Measurements from ENCODE around the gene LAMA1.
"Not testable (repeated sequence)": the region's sequence is repeated elsewhere in the genome, so short reads cannot be mapped to it uniquely, and the experiment has no call there.

Gene LAMA1

GRCh38 chr18:6938403-6938802 lies 179.2 kb downstream of the LAMA1 start:
- not testable (repeated sequence) for H3K27ac Mint-ChIP-seq, H3K4me1 Mint-ChIP-seq, H3K27me3 Mint-ChIP-seq, H3K4me3 Mint-ChIP-seq, H3K36me3 Mint-ChIP-seq, H3K9me3 Mint-ChIP-seq

GRCh38 chr18:6938003-6938402 lies 179.6 kb downstream of the LAMA1 start:
- no peaks in the 10 kb centered on the region for H3K36me3 Mint-ChIP-seq
- H3K4me3 Mint-ChIP-seq, result no peak overlapping the region
- no peak overlapping the region for H3K27ac Mint-ChIP-seq
- H3K9me3 Mint-ChIP-seq, result peaks cover 5% of the 10 kb centered on the region
- H3K27me3 Mint-ChIP-seq, result peaks cover 7% of the 10 kb centered on the region
- no peaks in the 10 kb centered on the region for H3K4me1 Mint-ChIP-seq

GRCh38 chr18:6934859-6935258 lies 182.7 kb downstream of the LAMA1 start:
- H3K4me3 Mint-ChIP-seq, result no peak overlapping the region
- peaks cover 7% of the 10 kb centered on the region for H3K27me3 Mint-ChIP-seq
- H3K27ac Mint-ChIP-seq, result no peak overlapping the region
- no peaks in the 10 kb centered on the region for H3K36me3 Mint-ChIP-seq
- no peaks in the 10 kb centered on the region for H3K4me1 Mint-ChIP-seq
- peaks cover 10% of the 10 kb centered on the region for H3K9me3 Mint-ChIP-seq

- Mint-ChIP-seq H3K27me3 (no peaks in the 10 kb centered on the region), H3K27ac (no peak overlapping the region), H3K4me1 (no peaks in the 10 kb centered on the region), H3K4me3 (no peak overlapping the region), H3K9me3 (peaks cover 5% of the 10 kb centered on the region), H3K36me3 (no peaks in the 10 kb centered on the region)
These were observed 188.1 kb downstream of the LAMA1 start for GRCh38 chr18:6929370-6930102.

GRCh38 chr18:6928359-6928758 lies 189.2 kb downstream of the LAMA1 start:
- H3K4me3 Mint-ChIP-seq, result no peak overlapping the region
- H3K27me3 Mint-ChIP-seq, result no peaks in the 10 kb centered on the region
- H3K27ac Mint-ChIP-seq, result no peak overlapping the region
- no peaks in the 10 kb centered on the region for H3K36me3 Mint-ChIP-seq
- H3K9me3 Mint-ChIP-seq, result peaks cover 5% of the 10 kb centered on the region
- H3K4me1 Mint-ChIP-seq, result no peaks in the 10 kb centered on the region

GRCh38 chr18:6927153-6927552 lies 190.4 kb downstream of the LAMA1 start:
- Mint-ChIP-seq H3K27me3 (no peaks in the 10 kb centered on the region), H3K9me3 (peaks cover 5% of the 10 kb centered on the region), H3K36me3 (no peaks in the 10 kb centered on the region), H3K4me1 (no peaks in the 10 kb centered on the region), H3K27ac (no peak overlapping the region), H3K4me3 (no peak overlapping the region)

GRCh38 chr18:6923220-6923619 lies 194.4 kb downstream of the LAMA1 start:
- H3K27me3 Mint-ChIP-seq, result no peaks in the 10 kb centered on the region

GRCh38 chr18:6921571-6921970 lies 196.0 kb downstream of the LAMA1 start:
- Mint-ChIP-seq H3K36me3 (no peaks in the 10 kb centered on the region), H3K4me3 (no peak overlapping the region), H3K4me1 (no peaks in the 10 kb centered on the region), H3K27ac (no peak overlapping the region), H3K9me3 (no peaks in the 10 kb centered on the region), H3K27me3 (no peaks in the 10 kb centered on the region)

More at GRCh38 chr18:6923220-6923619, 194.4 kb downstream of the LAMA1 start:
- Mint-ChIP-seq H3K4me3 (no peak overlapping the region), H3K4me1 (no peaks in the 10 kb centered on the region), H3K9me3 (no peaks in the 10 kb centered on the region), H3K36me3 (no peaks in the 10 kb centered on the region), H3K27ac (no peak overlapping the region)

- Mint-ChIP-seq H3K4me3 (no peak overlapping the region), H3K27me3 (no peaks in the 10 kb centered on the region), H3K27ac (no peak overlapping the region), H3K36me3 (no peaks in the 10 kb centered on the region), H3K9me3 (no peaks in the 10 kb centered on the region), H3K4me1 (no peaks in the 10 kb centered on the region)
These were observed 197.3 kb downstream of the LAMA1 start for GRCh38 chr18:6920099-6920955.

GRCh38 chr18:6917072-6917471 lies 200.5 kb downstream of the LAMA1 start:
- Mint-ChIP-seq H3K27me3 (no peaks in the 10 kb centered on the region), H3K4me3 (no peak overlapping the region), H3K27ac (no peak overlapping the region), H3K9me3 (no peaks in the 10 kb centered on the region), H3K4me1 (no peaks in the 10 kb centered on the region), H3K36me3 (no peaks in the 10 kb centered on the region)

- H3K36me3 Mint-ChIP-seq, result no peaks in the 10 kb centered on the region
- no peak overlapping the region for H3K27ac Mint-ChIP-seq
These were observed 216.2 kb downstream of the LAMA1 start for GRCh38 chr18:6901286-6901926.

GRCh38 chr18:6891788-6892187 lies 225.8 kb downstream of the LAMA1 start:
- Mint-ChIP-seq H3K4me3 (no peak overlapping the region), H3K4me1 (no peaks in the 10 kb centered on the region), H3K27ac (no peak overlapping the region), H3K9me3 (no peaks in the 10 kb centered on the region), H3K36me3 (no peaks in the 10 kb centered on the region), H3K27me3 (no peaks in the 10 kb centered on the region)

More at GRCh38 chr18:6901286-6901926, 216.2 kb downstream of the LAMA1 start:
- H3K4me3 Mint-ChIP-seq, result no peak overlapping the region
- no peaks in the 10 kb centered on the region for H3K4me1 Mint-ChIP-seq
- H3K27me3 Mint-ChIP-seq, result no peaks in the 10 kb centered on the region
- peaks cover 23% of the 10 kb centered on the region for H3K9me3 Mint-ChIP-seq

Data from activated naive CD4-positive, alpha-beta T cell treated with anti-CD3 and anti-CD28 coated beads, Interleukin-2, amount 50 U/mL, for 24 hours (primary cell).